GM12872 (cell line): Measurements from ENCODE around the gene RABL3.

Experiments used
- TF ChIP-seq, protein P1 (sequence below): IDR thresholded peaks from 3 replicates; pipeline ENCODE4 v1.5.1; 2011; ENCODE audit warnings: low read depth, mild to moderate bottlenecking, low read length, moderate library complexity; ENCODE audit not compliant: insufficient read depth

Gene RABL3, protein sequence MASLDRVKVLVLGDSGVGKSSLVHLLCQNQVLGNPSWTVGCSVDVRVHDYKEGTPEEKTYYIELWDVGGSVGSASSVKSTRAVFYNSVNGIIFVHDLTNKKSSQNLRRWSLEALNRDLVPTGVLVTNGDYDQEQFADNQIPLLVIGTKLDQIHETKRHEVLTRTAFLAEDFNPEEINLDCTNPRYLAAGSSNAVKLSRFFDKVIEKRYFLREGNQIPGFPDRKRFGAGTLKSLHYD

DNA sequence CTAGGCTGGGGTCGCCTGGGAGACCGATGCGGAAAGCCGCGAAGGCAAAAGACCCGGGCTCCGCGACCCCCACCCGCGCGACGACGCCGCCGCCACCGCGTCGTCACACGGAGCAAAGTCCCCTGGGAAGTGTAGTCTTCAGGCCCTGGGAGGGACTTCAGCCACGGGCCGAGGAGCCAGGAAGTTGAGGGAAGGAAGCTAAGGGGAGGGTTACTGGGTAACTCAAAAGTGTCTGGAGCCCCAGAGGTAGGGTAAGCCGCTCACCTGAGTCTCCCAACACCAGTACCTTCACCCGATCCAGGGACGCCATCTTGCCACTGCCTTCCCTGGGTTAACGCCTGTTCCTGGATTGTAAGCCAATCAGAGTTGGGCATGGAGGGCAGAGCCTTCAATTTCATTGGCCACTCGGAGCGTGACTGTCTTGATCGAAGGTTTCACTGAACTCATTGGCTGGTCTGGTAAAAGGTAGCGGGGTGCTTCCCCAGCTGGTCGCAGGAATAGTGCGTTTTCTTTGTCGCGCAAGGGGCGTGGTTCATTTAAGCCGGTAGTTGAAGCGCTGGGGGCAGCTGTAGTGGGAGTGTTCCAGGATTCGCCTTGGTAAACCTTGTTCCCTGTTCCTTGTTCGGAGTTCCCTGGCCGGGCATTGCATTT, at the start of gene RABL3, which contains the start of gene GTF2E1:
TSS of gene RABL3 (minus strand) at position 319 of the 651 bp plus-strand sequence. CDS start at position 310, 9 bp downstream.
TSS of gene GTF2E1 (plus strand) at position 547 of the 651 bp plus-strand sequence. CDS start 7,809 bp downstream, outside the sequence.
- TF ChIP-seq, protein P1, sequence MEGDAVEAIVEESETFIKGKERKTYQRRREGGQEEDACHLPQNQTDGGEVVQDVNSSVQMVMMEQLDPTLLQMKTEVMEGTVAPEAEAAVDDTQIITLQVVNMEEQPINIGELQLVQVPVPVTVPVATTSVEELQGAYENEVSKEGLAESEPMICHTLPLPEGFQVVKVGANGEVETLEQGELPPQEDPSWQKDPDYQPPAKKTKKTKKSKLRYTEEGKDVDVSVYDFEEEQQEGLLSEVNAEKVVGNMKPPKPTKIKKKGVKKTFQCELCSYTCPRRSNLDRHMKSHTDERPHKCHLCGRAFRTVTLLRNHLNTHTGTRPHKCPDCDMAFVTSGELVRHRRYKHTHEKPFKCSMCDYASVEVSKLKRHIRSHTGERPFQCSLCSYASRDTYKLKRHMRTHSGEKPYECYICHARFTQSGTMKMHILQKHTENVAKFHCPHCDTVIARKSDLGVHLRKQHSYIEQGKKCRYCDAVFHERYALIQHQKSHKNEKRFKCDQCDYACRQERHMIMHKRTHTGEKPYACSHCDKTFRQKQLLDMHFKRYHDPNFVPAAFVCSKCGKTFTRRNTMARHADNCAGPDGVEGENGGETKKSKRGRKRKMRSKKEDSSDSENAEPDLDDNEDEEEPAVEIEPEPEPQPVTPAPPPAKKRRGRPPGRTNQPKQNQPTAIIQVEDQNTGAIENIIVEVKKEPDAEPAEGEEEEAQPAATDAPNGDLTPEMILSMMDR: no peak

DNA sequence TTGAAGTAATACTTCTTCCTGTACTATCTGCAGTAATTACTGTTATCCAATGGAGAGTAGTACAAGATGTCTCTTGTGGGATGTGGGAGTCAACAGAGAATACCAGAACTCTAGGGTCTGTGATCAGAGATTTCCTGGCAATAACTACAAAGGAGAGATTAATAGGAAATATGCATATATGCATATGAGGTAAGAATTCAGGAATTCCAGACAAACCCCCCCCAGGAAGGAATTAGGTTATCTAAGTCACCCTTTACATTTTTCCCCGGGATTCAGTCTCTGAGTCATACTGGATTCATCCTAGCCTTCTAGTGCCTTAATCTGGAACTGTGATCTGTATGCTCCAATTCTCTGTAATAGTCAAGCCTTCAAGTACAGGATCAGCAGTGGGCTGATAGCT, 49.6 kb upstream of the RABL3 start:
- TF ChIP-seq, protein P1: no peak

DNA sequence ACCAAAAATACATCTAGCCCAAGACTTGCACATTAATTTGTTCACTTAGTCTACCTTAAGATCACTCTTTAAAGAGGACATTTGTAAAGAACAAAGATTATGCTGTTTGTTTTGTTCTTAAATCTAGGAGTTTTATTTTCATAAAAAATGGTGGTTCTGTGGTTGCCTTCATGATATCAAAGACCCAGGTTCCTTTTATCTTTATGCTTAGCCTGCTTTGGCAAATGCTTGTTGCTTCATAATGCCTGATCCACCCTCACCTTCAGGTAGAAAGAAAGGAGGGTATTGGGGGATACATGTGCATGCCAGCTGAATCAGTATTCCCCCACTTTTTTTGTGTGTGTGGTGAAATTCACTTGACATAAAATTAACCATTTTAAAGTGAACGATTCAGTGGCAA, 48.7 kb upstream of the RABL3 start:
- TF ChIP-seq, protein P1: no peak

DNA sequence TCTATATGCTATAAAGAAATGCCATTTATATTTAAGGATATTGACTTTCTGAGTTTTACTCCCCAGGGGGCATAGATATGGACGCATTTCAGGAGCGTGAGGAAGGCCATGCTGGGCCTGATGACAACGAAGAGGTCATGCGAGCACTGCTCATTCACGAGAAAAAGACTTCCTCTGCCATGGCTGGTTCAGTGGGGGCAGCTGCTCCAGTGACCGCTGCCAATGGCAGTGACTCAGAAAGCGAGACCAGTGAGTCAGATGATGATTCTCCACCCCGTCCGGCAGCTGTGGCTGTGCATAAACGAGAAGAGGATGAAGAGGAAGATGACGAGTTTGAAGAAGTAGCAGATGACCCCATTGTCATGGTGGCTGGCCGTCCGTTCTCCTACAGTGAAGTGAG, 38.7 kb upstream of the RABL3 start:
- TF ChIP-seq, protein P1: no peak

DNA sequence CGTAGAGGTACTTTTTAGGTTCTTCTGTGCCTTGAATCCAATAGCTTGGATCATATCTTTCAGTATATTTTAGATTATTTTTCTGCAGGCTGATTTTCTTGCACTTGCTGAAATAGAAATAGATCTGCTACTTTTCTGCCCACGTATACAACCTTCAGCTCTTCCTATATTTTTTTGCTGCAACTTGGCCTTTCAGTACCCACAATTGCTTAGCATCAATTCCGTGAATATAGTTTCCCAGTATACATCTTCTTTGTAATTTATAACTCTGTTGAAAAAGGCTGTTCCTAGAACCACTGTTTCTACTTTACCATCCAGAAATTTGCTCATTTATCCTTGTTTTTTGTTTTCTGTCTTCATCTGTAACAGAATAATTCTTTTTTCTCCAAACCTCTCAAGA, 36.5 kb upstream of the RABL3 start:
- TF ChIP-seq, protein P1: no peak

DNA sequence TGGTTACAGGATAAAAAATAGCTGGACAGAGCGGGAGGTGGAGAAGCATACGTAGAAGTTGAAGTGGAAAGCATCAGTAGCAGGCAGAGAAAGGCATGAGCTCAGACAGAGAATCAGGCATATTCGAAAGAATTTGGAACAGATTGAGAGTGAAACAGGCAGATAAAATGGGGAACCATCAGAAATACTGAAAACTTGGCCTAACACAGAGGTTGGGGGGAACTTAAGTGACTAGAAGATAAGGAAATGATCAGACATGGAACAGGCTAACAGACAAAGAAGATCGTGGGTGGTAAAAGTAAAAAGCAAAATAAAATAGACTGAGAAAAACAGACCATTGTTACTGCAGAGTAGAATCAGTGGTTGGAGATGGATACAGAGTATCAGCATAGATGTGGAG, 33.1 kb upstream of the RABL3 start:
- TF ChIP-seq, protein P1: no peak

DNA sequence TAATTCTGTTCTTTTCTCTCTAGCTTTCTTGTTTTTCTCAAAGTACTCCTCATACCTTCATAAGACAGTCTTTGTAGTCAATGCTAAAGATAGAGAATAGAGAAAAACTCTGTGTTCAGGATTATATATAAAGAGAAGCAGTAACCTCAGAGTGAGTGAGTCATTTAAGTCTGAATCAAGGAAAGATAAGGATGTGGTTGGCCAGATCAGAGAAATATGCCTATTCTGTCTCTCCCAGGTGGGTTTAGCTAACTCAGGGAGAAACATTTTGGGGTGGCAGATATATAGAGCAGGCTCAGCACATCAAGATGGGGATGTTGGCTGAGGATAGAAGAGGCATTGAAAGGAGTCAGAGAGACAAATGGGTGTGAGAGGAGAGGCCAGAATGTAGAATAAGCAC, 31.6 kb upstream of the RABL3 start:
- TF ChIP-seq, protein P1: no peak
